HG03575 (cell line): ENCODE results near the gene MAPK1IP1L.
A peak's percentile ranks its signal among the peaks of the same experiment; 100 is the strongest.
"Not testable (repeated sequence)": the region's sequence is repeated elsewhere in the genome, so short reads cannot be mapped to it uniquely, and the experiment has no call there.

Experiments used
- ATAC-seq: cut with Tn5 transposase; IDR thresholded peaks from one replicate; pipeline ENCODE4 v1.9.1; 2021; ENCODE audit not compliant: unreplicated experiment, insufficient number of reproducible peaks, low FRiP score; ENCODE audit errors: extremely low read depth

The MAPK1IP1L gene

GRCh38 chr14:55051423-55052268 is at the start of gene MAPK1IP1L:
TSS of gene MAPK1IP1L (plus strand) at chr14:55051647. CDS start at chr14:55061684, 10,037 bp downstream.
- no peak for ATAC-seq

GRCh38 chr14:55005071-55005470 is 46.4 kb upstream of the MAPK1IP1L start:
- ATAC-seq: no peak

GRCh38 chr14:55015006-55015405 is 36.4 kb upstream of the MAPK1IP1L start:
- ATAC-seq: no peak

GRCh38 chr14:55019968-55020554 is 31.4 kb upstream of the MAPK1IP1L start:
- ATAC-seq: no peak

GRCh38 chr14:55024365-55024764 is 27.1 kb upstream of the MAPK1IP1L start:
- not testable (repeated sequence) for ATAC-seq

GRCh38 chr14:55025948-55026347 is 25.5 kb upstream of the MAPK1IP1L start:
- ATAC-seq: no peak

GRCh38 chr14:55026441-55026792 is 25.0 kb upstream of the MAPK1IP1L start:
- ATAC-seq: no peak

- ATAC-seq: peak; percentile 48
These were observed 24.5 kb upstream of the MAPK1IP1L start, which contains the start of the genes SOCS4 and WDHD1 for GRCh38 chr14:55026793-55027561. TSS of gene SOCS4 (plus strand) at chr14:55027236. CDS start at chr14:55043042, 15,806 bp downstream. TSS of gene WDHD1 (minus strand) at chr14:55027099. CDS start at chr14:55026787, 312 bp downstream.

- ATAC-seq: no peak
These were observed 23.4 kb upstream of the MAPK1IP1L start for GRCh38 chr14:55028066-55028465.

GRCh38 chr14:55028476-55028875 is 23.0 kb upstream of the MAPK1IP1L start:
- no peak for ATAC-seq

- ATAC-seq: no peak
These were observed 20.3 kb upstream of the MAPK1IP1L start for GRCh38 chr14:55031190-55031589.

GRCh38 chr14:55037995-55038394 is 13.5 kb upstream of the MAPK1IP1L start:
- not testable (repeated sequence) for ATAC-seq

- ATAC-seq: no peak
These were observed 12.7 kb upstream of the MAPK1IP1L start for GRCh38 chr14:55038708-55039107.

GRCh38 chr14:55043528-55043927 is 7.9 kb upstream of the MAPK1IP1L start:
- no peak for ATAC-seq

- no peak for ATAC-seq
These were observed 6.4 kb upstream of the MAPK1IP1L start for GRCh38 chr14:55045087-55045486.

GRCh38 chr14:55047301-55048053 is 4.0 kb upstream of the MAPK1IP1L start:
- ATAC-seq: no peak

- no peak for ATAC-seq
These were observed 2.5 kb upstream of the MAPK1IP1L start for GRCh38 chr14:55048900-55049436.

- no peak for ATAC-seq
These were observed 353 bp upstream of the MAPK1IP1L start for GRCh38 chr14:55051165-55051422.
